ELF-1 (cell line): ENCODE results near the gene AFP.
"Not testable (repeated sequence)": the region's sequence is repeated elsewhere in the genome, so short reads cannot be mapped to it uniquely, and the experiment has no call there.

ENCODE experiments used
- DNase-seq: peaks from one replicate; pipeline ENCODE4 v3.0.0-alpha.2; 2016; ENCODE audit warnings: low read depth, low spot score

The AFP gene

GRCh38 chr4:73435984-73436383 is at the start of gene AFP:
TSS of gene AFP (plus strand) at chr4:73436221. CDS start at chr4:73436263, 42 bp downstream.
- no peak for DNase-seq

GRCh38 chr4:73387552-73387951 is 48.5 kb upstream of the AFP start:
- no peak for DNase-seq

GRCh38 chr4:73388887-73389286 is 47.1 kb upstream of the AFP start:
- no peak for DNase-seq

GRCh38 chr4:73389663-73390062 is 46.4 kb upstream of the AFP start:
- DNase-seq = not testable (repeated sequence)

GRCh38 chr4:73391774-73392173 is 44.2 kb upstream of the AFP start:
- DNase-seq = no peak

GRCh38 chr4:73392936-73393335 is 43.1 kb upstream of the AFP start:
- DNase-seq = no peak

- DNase-seq = no peak
These were observed 39.7 kb upstream of the AFP start for GRCh38 chr4:73396304-73396703.

- DNase-seq = no peak
These were observed 38.7 kb upstream of the AFP start for GRCh38 chr4:73396993-73397972.

GRCh38 chr4:73401412-73401811 is 34.6 kb upstream of the AFP start:
- no peak for DNase-seq

- no peak for DNase-seq
These were observed 32.0 kb upstream of the AFP start, which contains the start of gene ALB for GRCh38 chr4:73404042-73404441. TSS of gene ALB (plus strand) at chr4:73404287. CDS start at chr4:73404328, 41 bp downstream.

GRCh38 chr4:73404457-73404856 is 31.6 kb upstream of the AFP start:
- DNase-seq = no peak

- no peak for DNase-seq
These were observed 30.9 kb upstream of the AFP start for GRCh38 chr4:73405138-73405537.

- DNase-seq = no peak
These were observed 29.5 kb upstream of the AFP start for GRCh38 chr4:73406548-73406875.

GRCh38 chr4:73407227-73407673 is 28.8 kb upstream of the AFP start:
- no peak for DNase-seq

GRCh38 chr4:73408181-73408867 is 27.7 kb upstream of the AFP start:
- DNase-seq = no peak

GRCh38 chr4:73409012-73409862 is 26.8 kb upstream of the AFP start:
- no peak for DNase-seq

GRCh38 chr4:73409978-73410548 is 26.0 kb upstream of the AFP start:
- no peak for DNase-seq

GRCh38 chr4:73410916-73411730 is 24.9 kb upstream of the AFP start:
- DNase-seq = no peak

- no peak for DNase-seq
These were observed 24.1 kb upstream of the AFP start for GRCh38 chr4:73411731-73412414.

GRCh38 chr4:73413294-73413755 is 22.7 kb upstream of the AFP start:
- DNase-seq = no peak
